ENCODE data around the gene GAB3. TPM values are rescaled to one million over a fixed set of nuclear protein-coding genes. Genes with fewer than 3 reads are reported as not detected.

Gene GAB3
- total and polyA plus RNA-seq, 5 experiments from 2014 or later = 0.77 to 10.0 (median 5.2) TPM

DNA sequence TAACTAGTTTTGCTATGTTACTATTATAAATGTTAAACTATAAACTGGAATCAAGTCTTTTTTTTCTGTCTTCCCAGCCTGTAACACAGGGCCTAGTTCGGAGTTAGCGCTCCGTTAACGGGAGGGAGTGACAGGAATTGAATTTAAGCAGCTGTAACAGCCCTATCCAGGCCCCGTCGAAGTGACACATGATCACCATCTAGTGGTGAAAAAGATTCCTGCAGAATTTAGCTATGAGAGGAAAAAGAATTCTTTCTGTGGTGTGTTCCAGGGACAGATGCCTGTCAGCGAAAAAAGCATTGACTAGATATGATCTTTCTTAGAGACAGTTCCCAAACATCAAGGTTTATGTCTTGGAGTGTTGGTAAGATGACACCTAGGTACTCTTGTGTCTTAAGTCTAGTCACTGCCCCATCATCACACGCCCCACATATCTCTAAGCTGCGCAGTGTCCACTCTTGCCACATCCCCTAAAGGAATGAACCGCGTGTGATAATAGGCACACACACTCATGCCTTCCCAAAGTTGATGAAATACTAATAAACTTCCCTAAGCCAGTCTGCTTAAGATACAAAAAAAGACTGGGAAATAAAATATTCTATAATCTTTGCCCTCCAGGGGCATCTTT lies 2.1 kb downstream of the GAB3 start:
- Mint-ChIP-seq H3K27ac (peak overlapping the region in 6 of 10 donors; percentile 29 to 82 (median 57)), H3K4me1 (peaks cover 0 to 42% (median 16%) of the 10 kb centered on the region in 4 donors), H3K4me3 (peak overlapping the region in 9 of 10 donors; percentile 3 to 86 (median 62)), H3K36me3 (peaks cover 0 to 6% (median 0%) of the 10 kb centered on the region in 3 donors), H3K27me3 (no peaks in the 10 kb centered on the region), H3K9me3 (peaks cover 0 to 5% (median 0%) of the 10 kb centered on the region in 9 donors)
- peak; percentile 57 to 70 for ATAC-seq
- POLR2A ChIA-PET = interaction anchor here (0.7 to 2.4 kb wide), 7 partner anchors 11 to 31 kb away, joined by 3 to 12 read pairs (median 5); partner anchors contain the start of gene DKC1
- peak in 8 of 10 donors; percentile 23 to 76 (median 60) for DNase-seq

DNA sequence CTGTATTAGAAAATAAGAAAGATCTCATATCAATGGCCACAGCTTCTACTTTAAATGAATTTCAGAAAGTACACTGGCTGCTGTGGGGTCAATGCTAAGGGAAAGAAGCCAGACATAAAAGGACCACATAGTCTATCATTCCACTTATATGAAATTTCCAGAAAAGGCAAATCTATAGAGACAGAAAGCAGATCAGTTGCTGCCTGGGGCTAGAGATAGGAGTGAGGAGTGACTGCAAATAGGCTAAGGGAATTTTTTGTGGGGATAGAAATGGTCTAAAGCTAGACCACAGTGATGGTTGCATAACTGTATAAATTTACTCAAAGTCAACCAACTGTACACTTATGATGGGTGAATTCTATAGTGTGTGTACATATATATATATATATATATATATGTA lies 8.3 kb downstream of the GAB3 start:
- Mint-ChIP-seq H3K27me3 (no peaks in the 10 kb centered on the region), H3K4me3 (no peak overlapping the region), H3K27ac (peak overlapping the region in 1 of 10 donors; percentile 8), H3K4me1 (peaks cover 0 to 59% (median 24%) of the 10 kb centered on the region in 4 donors), H3K36me3 (peaks cover 0 to 6% (median 0%) of the 10 kb centered on the region in 3 donors), H3K9me3 (peaks cover 0 to 5% (median 0%) of the 10 kb centered on the region in 9 donors)
- DNase-seq (no peak), ATAC-seq (no peak)
- POLR2A ChIA-PET = no interaction called here

DNA sequence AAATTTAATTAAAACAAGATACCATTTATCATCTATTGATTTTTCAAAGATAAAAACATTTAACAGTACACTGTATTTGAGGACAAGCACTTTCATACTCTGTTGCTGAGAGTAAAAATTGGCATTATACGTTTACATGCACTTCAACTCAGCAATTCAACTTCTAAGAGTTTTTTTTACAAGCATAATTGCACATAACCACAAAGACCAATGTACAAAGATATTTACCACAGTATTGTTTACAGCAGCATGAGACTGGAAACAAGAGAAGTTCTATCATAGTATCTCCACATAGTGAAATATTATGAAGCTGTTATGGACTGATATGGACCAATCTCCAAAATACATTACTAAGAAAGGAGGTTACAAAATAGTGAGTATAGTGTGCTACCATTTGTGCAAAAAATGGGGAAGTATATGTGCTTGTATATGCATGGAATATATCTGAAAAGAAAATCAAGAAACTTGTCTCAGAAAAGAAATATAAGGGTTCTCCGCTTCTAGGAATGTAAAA lies 10.9 kb downstream of the GAB3 start:
- Mint-ChIP-seq H3K36me3 (no peaks in the 10 kb centered on the region), H3K4me1 (peaks cover 17 to 73% (median 47%) of the 10 kb centered on the region in 4 donors), H3K9me3 (peaks cover 0 to 3% (median 0%) of the 10 kb centered on the region in 9 donors), H3K27me3 (no peaks in the 10 kb centered on the region), H3K27ac (peak overlapping the region in 2 of 10 donors; percentile 63 to 81), H3K4me3 (peak overlapping the region in 1 of 10 donors; percentile 45)
- DNase-seq (no peak), ATAC-seq (peak in 1 of 2 donors; percentile 39)
- POLR2A ChIA-PET = no interaction called here

DNA sequence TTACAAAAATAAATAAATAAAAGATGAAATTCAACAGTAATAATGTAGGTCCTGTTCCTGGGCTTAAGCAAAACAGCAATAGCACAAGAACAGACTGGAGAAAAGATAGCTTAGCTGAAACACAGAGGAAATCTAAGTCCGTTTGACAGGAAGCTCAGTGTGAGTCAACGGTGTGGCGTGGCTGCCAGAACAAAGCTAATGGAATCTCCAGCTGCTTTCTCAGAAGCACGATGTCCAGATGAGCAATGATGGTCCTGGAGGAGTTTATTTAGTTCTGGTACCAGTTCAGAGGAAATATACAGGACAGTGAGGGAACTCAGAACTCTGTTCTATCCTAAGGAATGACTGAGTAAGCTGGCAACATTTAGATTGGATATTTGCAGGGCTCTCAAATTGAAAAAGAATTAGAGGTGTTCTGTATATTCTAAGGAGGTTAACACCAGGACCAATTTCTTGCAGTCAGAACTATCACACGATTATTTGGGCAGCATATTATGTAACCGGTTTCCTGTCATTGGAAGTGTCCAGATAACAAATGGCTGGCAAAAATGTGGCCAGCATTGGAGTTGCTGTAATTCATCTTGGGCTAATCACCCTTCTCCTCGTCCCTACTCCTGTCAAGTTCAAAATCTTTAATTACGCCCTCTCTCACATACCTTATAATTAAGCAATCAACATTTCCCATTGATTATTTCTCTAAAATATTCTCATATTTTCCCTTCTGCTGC lies 12.7 kb downstream of the GAB3 start:
- peak in 1 of 2 donors; percentile 26 for ATAC-seq

DNA sequence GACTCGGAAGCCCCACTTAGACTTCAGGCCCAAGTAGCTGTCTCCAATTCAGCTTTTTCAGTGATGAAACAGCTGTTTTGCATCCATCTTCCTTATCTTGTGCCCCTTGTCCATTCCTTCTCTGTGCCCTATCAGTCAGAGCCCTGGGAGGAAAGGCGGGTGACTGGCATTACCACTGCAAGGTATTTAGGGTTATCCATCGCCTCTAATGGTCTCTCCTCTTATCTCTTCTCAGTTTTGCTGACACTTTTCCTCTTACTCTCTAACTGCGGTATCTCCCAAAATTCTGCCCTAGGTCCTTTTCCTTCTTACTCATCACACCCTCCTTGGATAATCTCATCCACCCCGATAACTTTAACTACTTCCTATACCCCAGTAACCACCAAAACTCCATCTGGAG lies 13.7 kb downstream of the GAB3 start:
- POLR2A ChIA-PET = no interaction called here
- Mint-ChIP-seq H3K4me3 (peak overlapping the region in 8 of 10 donors; percentile 0 to 61 (median 48)), H3K27ac (peak overlapping the region in 9 of 10 donors; percentile 37 to 98 (median 85))

More for the DNA sequence above, 12.7 kb downstream of the GAB3 start:
- DNase-seq = no peak
- POLR2A ChIA-PET = interaction anchor here (0.9 to 1.7 kb wide), 2 partner anchors 11 to 13 kb away, joined by 4 to 9 read pairs; partner anchors contain the start of gene GAB3
- no peaks in the 10 kb centered on the region for H3K9me3 Mint-ChIP-seq
- H3K4me3 Mint-ChIP-seq = peak overlapping the region in 7 of 10 donors; percentile 24 to 70 (median 36)
- H3K36me3 Mint-ChIP-seq = no peaks in the 10 kb centered on the region
- peak overlapping the region in 7 of 10 donors; percentile 28 to 97 (median 78) for H3K27ac Mint-ChIP-seq
- H3K27me3 Mint-ChIP-seq = no peaks in the 10 kb centered on the region
- peaks cover 22 to 87% (median 58%) of the 10 kb centered on the region in 4 donors for H3K4me1 Mint-ChIP-seq

DNA sequence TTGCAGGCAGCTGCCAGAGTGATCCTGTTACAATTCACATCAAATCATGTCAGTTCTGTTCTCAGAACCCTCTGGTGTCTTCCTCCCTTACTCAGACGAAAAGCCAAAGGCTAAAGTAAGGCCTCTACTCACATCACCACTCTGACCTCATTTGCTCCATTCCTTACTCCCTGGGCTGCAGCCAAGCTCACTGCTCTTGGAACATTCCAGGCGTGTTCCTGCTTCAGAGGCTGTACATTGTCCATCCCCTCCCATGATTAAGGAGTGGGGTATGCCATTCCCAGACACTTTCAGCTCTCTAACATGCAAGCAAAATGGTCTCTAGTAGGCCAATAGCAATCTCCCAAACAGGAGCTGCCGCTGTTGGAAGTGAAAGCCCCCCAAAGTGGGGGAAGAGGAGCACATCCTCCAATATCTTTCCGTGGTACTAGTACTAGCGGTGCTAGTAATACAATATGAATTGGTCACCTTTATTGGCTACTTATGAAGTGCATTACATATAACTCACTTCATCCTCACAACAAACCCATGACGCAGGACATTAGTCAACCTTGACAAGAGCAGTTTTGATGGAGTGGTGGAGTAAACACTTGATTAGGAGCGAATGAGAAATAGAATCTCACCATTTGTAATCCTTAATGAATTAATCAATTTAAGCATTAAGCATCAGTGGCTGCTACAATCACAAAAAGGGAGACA lies 15.0 kb downstream of the GAB3 start:
- H3K36me3 Mint-ChIP-seq = no peaks in the 10 kb centered on the region
- no peaks in the 10 kb centered on the region for H3K9me3 Mint-ChIP-seq
- H3K27ac Mint-ChIP-seq = peak overlapping the region; percentile 73 to 98 (median 90)
- no peak for DNase-seq
- no peak for ATAC-seq
- peak overlapping the region in 8 of 10 donors; percentile 5 to 73 (median 44) for H3K4me3 Mint-ChIP-seq
- no peaks in the 10 kb centered on the region for H3K27me3 Mint-ChIP-seq
- peaks cover 33 to 94% (median 78%) of the 10 kb centered on the region in 4 donors for H3K4me1 Mint-ChIP-seq
- POLR2A ChIA-PET = interaction anchor here (0.6 kb wide), 1 partner anchor 8 kb away, joined by 7 read pairs; no protein-coding TSS in a partner anchor

More for the DNA sequence above, 13.7 kb downstream of the GAB3 start:
- DNase-seq = no peak
- no peaks in the 10 kb centered on the region for H3K36me3 Mint-ChIP-seq
- no peaks in the 10 kb centered on the region for H3K27me3 Mint-ChIP-seq
- H3K4me1 Mint-ChIP-seq = peaks cover 25 to 89% (median 67%) of the 10 kb centered on the region in 4 donors
- no peaks in the 10 kb centered on the region for H3K9me3 Mint-ChIP-seq
- no peak for ATAC-seq

DNA sequence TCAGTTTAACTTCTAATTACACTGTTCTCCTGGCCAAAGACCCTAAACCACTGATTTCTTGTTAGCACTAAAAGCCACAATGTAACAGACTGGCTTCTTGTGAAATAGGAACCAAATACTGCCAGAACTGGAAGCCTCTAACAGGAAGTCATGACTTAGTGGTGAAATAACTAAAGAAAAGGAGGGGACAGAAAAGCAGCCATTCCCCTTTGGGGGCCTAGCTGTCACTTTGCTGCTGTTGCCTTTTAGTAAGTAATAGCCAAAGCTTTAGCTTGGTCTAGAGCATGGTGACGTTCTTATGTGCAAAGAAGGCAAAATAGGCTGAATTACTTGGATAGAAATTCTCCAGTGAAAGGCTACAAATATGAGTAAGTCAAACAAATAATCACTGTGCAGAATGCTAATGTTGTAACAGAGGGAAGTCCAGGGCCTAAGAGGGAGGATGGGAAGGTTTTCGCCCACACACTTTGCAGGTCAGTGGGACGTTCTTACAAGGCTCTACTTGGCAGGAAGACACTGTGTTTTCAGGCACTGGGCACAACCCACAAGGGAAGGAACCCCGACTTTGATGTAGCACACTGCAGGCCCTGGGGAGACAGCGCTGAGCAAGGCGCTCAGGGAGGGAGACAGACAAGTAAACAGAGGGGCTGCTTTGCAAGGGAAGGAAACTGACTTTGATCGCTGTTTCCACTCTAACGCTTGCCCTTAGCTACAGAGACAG lies 16.7 kb downstream of the GAB3 start:
- POLR2A ChIA-PET = interaction anchor here (0.8 to 1.5 kb wide), 3 partner anchors 10 to 28 kb away, joined by 3 to 8 read pairs (median 4); no protein-coding TSS in a partner anchor
- H3K36me3 Mint-ChIP-seq = no peaks in the 10 kb centered on the region
- DNase-seq (peak; percentile 19 to 71 (median 36)), ATAC-seq (peak; percentile 76 to 89)
- H3K4me3 Mint-ChIP-seq = peak overlapping the region; percentile 54 to 81 (median 76)
- no peaks in the 10 kb centered on the region for H3K27me3 Mint-ChIP-seq
- H3K4me1 Mint-ChIP-seq = peaks cover 39 to 95% (median 89%) of the 10 kb centered on the region in 4 donors
- no peaks in the 10 kb centered on the region for H3K9me3 Mint-ChIP-seq
- peak overlapping the region in 9 of 10 donors; percentile 88 to 98 (median 93) for H3K27ac Mint-ChIP-seq

DNA sequence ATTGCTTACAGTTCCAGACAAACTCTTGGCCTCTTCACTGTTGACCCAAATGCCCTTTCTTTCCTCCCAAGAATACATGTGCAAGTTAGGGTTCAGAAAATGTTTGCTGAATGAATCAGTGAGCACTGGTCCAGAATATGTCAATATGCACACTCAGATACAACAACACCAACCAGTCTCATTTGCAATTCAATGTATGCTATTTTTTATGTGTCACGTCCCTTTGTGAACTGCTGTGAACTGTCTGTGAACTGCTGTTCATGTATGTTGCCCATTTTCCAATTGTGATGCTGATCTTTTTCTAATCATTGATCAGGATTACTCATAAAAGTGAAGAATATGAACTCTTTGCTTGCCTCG lies 17.8 kb downstream of the GAB3 start:
- no peak for DNase-seq
- ATAC-seq = no peak
- Mint-ChIP-seq H3K9me3 (no peaks in the 10 kb centered on the region), H3K4me3 (peak overlapping the region in 9 of 10 donors; percentile 46 to 75 (median 66)), H3K27ac (peak overlapping the region; percentile 33 to 98 (median 88)), H3K4me1 (peaks cover 44 to 98% (median 92%) of the 10 kb centered on the region in 4 donors), H3K27me3 (no peaks in the 10 kb centered on the region), H3K36me3 (no peaks in the 10 kb centered on the region)
- POLR2A ChIA-PET = interaction anchor here (1.1 to 2.5 kb wide), 3 partner anchors 14 to 29 kb away, joined by 3 to 13 read pairs (median 4); partner anchors contain the start of gene GAB3

DNA sequence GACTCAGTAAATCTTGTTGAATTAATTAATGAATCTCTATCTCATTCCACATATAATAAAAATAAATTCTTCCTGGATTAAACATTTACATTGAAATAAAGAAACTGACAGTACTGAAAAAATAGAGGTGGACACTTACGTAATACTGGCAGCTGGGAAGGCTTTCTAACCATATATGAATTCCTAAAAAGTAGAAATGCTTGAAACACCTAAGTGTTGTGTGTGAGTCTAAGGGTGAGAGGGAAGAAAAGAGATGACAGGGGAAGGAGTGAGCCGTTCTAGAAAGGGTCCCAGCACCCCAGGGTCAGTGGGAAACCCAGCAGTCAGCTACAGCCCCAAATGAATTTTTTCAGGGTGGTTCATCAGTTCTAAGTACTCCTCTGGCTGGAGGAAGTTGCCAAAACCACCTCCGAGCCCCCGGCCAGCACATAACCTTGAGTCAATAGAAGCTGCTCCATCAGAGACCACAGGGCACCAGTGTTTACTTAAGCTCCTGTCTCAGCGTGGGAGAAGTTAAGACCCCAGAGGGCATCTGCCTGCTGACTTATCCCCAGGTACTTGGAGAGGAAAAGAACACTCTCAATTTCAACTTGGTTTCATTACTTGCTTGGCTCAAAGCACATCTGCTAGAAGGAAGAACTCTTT lies 18.3 kb downstream of the GAB3 start:
- H3K27ac Mint-ChIP-seq = peak overlapping the region; percentile 42 to 98 (median 88)
- H3K27me3 Mint-ChIP-seq = no peaks in the 10 kb centered on the region
- DNase-seq = no peak
- H3K36me3 Mint-ChIP-seq = no peaks in the 10 kb centered on the region
- H3K4me1 Mint-ChIP-seq = peaks cover 44 to 100% (median 88%) of the 10 kb centered on the region in 4 donors
- no peak for ATAC-seq
- H3K4me3 Mint-ChIP-seq = peak overlapping the region in 9 of 10 donors; percentile 46 to 75 (median 66)
- no peaks in the 10 kb centered on the region for H3K9me3 Mint-ChIP-seq
- POLR2A ChIA-PET = interaction anchor here (1.2 to 2.5 kb wide), 5 partner anchors 13 to 18 kb away, joined by 4 to 13 read pairs (median 5); partner anchors contain the start of gene GAB3

DNA sequence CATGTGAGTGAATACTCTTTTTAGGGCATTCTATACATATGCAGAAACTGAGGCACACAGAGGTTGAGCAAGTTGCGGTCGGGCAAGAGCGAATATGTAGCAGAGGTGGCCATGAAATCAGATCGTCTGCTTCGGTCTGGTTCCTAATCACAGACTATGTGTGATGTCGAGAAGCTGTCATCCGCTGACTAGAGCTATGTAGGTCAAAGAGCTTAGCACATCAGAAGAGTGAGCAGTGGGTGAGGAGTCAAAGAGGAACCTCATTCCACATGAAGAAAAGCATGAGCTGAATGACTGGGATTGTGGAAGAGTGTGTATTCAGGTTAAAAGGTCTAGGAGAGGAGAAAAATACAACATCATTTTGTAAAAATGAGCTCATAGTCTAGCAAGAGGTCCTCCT lies 19.0 kb downstream of the GAB3 start:
- H3K4me1 Mint-ChIP-seq = peaks cover 40 to 100% (median 87%) of the 10 kb centered on the region in 4 donors
- ATAC-seq = no peak
- H3K27ac Mint-ChIP-seq = peak overlapping the region; percentile 30 to 98 (median 80)
- peak overlapping the region in 9 of 10 donors; percentile 34 to 77 (median 58) for H3K4me3 Mint-ChIP-seq
- POLR2A ChIA-PET = interaction anchor here (1.2 to 2.5 kb wide), 5 partner anchors 13 to 19 kb away, joined by 4 to 13 read pairs (median 5); partner anchors contain the start of gene GAB3
- H3K27me3 Mint-ChIP-seq = no peaks in the 10 kb centered on the region
- H3K36me3 Mint-ChIP-seq = no peaks in the 10 kb centered on the region
- H3K9me3 Mint-ChIP-seq = no peaks in the 10 kb centered on the region
- no peak for DNase-seq

DNA sequence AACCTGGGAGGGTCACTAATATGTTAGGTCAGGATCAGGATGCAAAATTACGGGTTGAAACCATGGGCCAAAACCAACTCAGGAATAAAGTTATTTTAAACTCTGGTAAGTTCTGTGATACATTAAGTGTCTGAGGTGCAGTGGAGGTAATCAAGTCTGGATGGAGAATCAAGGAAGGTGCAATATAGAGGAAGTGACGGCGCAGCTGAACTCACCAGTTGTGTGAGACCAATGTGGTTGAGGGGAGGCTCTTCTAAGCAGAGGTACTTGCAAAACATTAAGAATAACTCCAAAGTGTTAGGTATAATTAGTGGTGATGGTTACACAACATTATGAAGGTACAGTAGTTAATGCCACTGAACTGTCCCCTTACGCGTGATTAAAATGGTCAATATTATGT lies 19.7 kb downstream of the GAB3 start:
- POLR2A ChIA-PET = interaction anchor here (1.6 to 2.5 kb wide), 4 partner anchors 12 to 19 kb away, joined by 4 to 13 read pairs (median 6); partner anchors contain the start of gene GAB3
- ATAC-seq (peak in 1 of 2 donors; percentile 36), DNase-seq (no peak)
- no peaks in the 10 kb centered on the region for H3K9me3 Mint-ChIP-seq
- H3K36me3 Mint-ChIP-seq = no peaks in the 10 kb centered on the region
- H3K27ac Mint-ChIP-seq = peak overlapping the region in 9 of 10 donors; percentile 32 to 97 (median 68)
- peak overlapping the region in 7 of 10 donors; percentile 19 to 60 (median 41) for H3K4me3 Mint-ChIP-seq
- H3K27me3 Mint-ChIP-seq = no peaks in the 10 kb centered on the region
- H3K4me1 Mint-ChIP-seq = peaks cover 38 to 99% (median 86%) of the 10 kb centered on the region in 4 donors

All from naive thymus-derived CD8-positive, alpha-beta T cell (primary cell).